Suprapubic skin (tissue), 4 donors: Measurements from ENCODE around the gene OR2C3. TPM values are rescaled to one million over a fixed set of nuclear protein-coding genes. Genes with fewer than 3 reads are reported as not detected.
"Not testable (repeated sequence)": the region's sequence is repeated elsewhere in the genome, so short reads cannot be mapped to it uniquely, and the experiment has no call there.

Experiments used
- DNase-seq, 2 donors: peaks; one replicate each; pipeline ENCODE4 v3.0.0-alpha.2; 2019; ENCODE audit warnings: low spot score in 2 of 2
- H3K27ac ChIP-seq: fragments of 200-600 bp; sonication (generic); one replicate; pipeline ENCODE4 v1.5.1; 2019
- H3K27me3 ChIP-seq: fragments of 200-600 bp; sonication (generic); one replicate; pipeline ENCODE4 v1.5.1; 2019
- H3K36me3 ChIP-seq: fragments of 200-600 bp; sonication (generic); one replicate; pipeline ENCODE4 v1.5.1; 2019
- H3K4me1 ChIP-seq: fragments of 200-600 bp; sonication (generic); one replicate; pipeline ENCODE4 v1.5.1; 2019
- H3K4me3 ChIP-seq: fragments of 200-600 bp; sonication (generic); one replicate; pipeline ENCODE4 v1.5.1; 2019; ENCODE audit warnings: mild to moderate bottlenecking
- H3K9me3 ChIP-seq: fragments of 200-600 bp; sonication (generic); one replicate; pipeline ENCODE4 v1.5.1; 2019
- EP300 ChIP-seq: sonication (generic); formaldehyde crosslinking; IDR thresholded peaks from one replicate; pipeline ENCODE4 v1.6.1; 2017; ENCODE audit warnings: antibody characterized with exemption
- POLR2A ChIP-seq, 2 donors: fragments of 450-650 bp; IDR thresholded peaks; one replicate each; pipeline ENCODE4 v1.6.1; 2017; ENCODE audit warnings: antibody characterized with exemption in 2 of 2, mild to moderate bottlenecking in 2 of 2, moderate library complexity in 2 of 2
- POLR2AphosphoS5 ChIP-seq, 3 donors: sonication (generic); formaldehyde crosslinking; IDR thresholded peaks; one replicate each; pipeline ENCODE4 v1.6.1; 2017; ENCODE audit warnings: antibody characterized with exemption in 3 of 3
- WGBS: methylation state at CpG from one replicate; pipeline ENCODE4 v1.1.5; 2018; 5-methylcytosine and 5-hydroxymethylcytosine counted together
- total RNA-seq, 4 donors: library from RNA; depleted of rRNA; stranded (reverse); fragments of >200 nt; gene quantifications; one replicate each; pipeline ENCODE4 v1.1.0, GENCODE V29; 2016
- TF ChIP-seq, protein P1 (sequence below), 2 donors: fragments of 200-600 bp in 1 of 2; fragments of 450-650 bp in 1 of 2; sonication (generic) in 1 of 2; IDR thresholded peaks; one replicate each; pipeline ENCODE4 v1.5.1; 2016 to 2019; ENCODE audit warnings: antibody characterized with exemption in 2 of 2, mild to moderate bottlenecking in 1 of 2, moderate library complexity in 1 of 2

Gene OR2C3
- total RNA-seq, 4 donors from 2014 or later: not detected

DNA sequence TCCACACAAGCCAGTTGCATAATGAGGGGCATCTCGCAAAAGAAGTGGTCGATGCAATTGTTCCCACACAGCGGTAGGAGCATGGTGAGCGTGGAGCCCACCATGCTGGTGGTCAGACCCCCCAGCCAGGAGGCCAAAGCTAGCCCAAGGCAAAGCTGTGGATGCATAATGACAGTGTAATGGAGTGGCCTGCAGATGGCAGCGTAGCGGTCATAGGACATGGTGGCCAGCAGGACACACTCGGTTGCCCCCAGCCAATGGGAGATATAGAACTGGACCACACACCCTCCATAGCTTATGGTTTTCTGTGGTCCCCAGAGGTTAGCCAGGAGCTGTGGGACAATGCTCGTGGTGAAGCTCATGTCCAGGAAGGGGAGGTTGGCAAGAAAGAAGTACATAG lies 4.3 kb downstream of the OR2C3 start:
- H3K27me3 ChIP-seq: no peaks in the 10 kb centered on the region
- TF ChIP-seq POLR2A (IDR thresholded peaks at IDR 0.05) (no peak), POLR2AphosphoS5 (IDR thresholded peaks at IDR 0.05) (no peak), EP300 (no peak)
- TF ChIP-seq, protein P1, sequence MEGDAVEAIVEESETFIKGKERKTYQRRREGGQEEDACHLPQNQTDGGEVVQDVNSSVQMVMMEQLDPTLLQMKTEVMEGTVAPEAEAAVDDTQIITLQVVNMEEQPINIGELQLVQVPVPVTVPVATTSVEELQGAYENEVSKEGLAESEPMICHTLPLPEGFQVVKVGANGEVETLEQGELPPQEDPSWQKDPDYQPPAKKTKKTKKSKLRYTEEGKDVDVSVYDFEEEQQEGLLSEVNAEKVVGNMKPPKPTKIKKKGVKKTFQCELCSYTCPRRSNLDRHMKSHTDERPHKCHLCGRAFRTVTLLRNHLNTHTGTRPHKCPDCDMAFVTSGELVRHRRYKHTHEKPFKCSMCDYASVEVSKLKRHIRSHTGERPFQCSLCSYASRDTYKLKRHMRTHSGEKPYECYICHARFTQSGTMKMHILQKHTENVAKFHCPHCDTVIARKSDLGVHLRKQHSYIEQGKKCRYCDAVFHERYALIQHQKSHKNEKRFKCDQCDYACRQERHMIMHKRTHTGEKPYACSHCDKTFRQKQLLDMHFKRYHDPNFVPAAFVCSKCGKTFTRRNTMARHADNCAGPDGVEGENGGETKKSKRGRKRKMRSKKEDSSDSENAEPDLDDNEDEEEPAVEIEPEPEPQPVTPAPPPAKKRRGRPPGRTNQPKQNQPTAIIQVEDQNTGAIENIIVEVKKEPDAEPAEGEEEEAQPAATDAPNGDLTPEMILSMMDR (IDR thresholded peaks at IDR 0.05): no peak
- H3K36me3 ChIP-seq: no peaks in the 10 kb centered on the region
- H3K4me1 ChIP-seq: no peaks in the 10 kb centered on the region
- 91% methylated on average over 8 of the region's 8 CpGs for WGBS
- H3K9me3 ChIP-seq: no peaks in the 10 kb centered on the region
- H3K27ac ChIP-seq: no peak overlapping the region
- no peak for DNase-seq
- no peak overlapping the region for H3K4me3 ChIP-seq

DNA sequence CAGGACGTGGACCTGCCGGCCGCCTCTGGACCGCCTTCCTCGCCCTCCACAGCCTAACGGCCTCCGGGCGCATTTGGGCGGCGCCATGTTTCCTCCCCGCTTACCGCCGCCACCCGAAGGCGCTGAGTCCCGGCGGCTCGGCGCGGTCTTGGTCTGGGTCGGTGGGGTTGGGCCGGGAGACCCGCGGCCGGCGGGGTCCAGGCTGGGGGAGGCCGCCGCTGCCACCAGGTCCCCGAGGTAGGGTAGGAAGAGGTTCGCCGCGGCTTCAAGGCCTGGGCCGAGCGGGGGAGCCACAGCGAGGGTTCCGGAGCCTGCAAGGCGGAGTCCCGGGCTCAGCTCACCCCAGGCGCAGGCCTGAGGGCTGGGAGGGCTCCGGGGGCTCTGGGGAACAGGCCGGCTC lies 5.5 kb downstream of the OR2C3 start:
- no peaks in the 10 kb centered on the region for H3K9me3 ChIP-seq
- H3K36me3 ChIP-seq: no peaks in the 10 kb centered on the region
- 58% methylated on average over 31 of the region's 41 CpGs for WGBS
- no peaks in the 10 kb centered on the region for H3K27me3 ChIP-seq
- no peak overlapping the region for H3K4me3 ChIP-seq
- no peak for TF ChIP-seq EP300
- TF ChIP-seq POLR2AphosphoS5 (IDR thresholded peaks at IDR 0.05): no peak
- TF ChIP-seq POLR2A (IDR thresholded peaks at IDR 0.05): no peak
- TF ChIP-seq, protein P1 (IDR thresholded peaks at IDR 0.05): no peak
- no peak overlapping the region for H3K27ac ChIP-seq
- no peak for DNase-seq
- no peaks in the 10 kb centered on the region for H3K4me1 ChIP-seq

DNA sequence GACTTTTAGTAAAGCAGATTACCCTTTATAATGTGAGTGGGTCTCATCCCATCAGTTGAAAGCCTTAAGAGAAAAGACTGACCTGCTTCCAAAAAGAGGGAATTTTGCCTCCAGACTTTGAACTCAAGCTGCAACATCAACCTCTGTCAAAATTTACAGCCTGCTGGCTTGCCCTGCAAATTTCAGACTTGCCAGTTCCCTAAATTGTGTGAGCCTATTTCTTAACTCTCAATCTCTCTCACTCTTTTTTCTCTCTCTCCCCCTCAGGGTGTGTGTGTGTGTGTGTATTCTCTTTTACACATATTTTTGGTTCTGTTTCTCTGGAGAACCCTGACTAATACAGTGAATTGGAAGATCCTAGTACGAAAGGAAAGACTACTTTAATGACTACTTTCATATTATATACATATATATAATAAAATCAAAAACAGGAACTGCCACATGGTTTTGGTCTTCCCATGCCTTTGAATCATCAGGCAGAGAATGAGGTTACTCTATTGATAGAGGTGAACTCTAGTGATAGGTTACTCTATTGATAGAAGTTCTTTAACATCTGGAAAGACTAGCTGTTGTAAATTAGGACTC lies 6.4 kb downstream of the OR2C3 start:
- Histone ChIP-seq H3K4me3 (no peak overlapping the region), H3K27me3 (no peaks in the 10 kb centered on the region), H3K36me3 (no peaks in the 10 kb centered on the region), H3K4me1 (no peaks in the 10 kb centered on the region), H3K27ac (no peak overlapping the region), H3K9me3 (no peaks in the 10 kb centered on the region)
- DNase-seq: no peak
- TF ChIP-seq, protein P1 (IDR thresholded peaks at IDR 0.05): no peak
- TF ChIP-seq POLR2A (IDR thresholded peaks at IDR 0.05): no peak
- TF ChIP-seq POLR2AphosphoS5 (IDR thresholded peaks at IDR 0.05): no peak
- no peak for TF ChIP-seq EP300
- 64% methylated on average over 1 of the region's 1 CpG for WGBS

DNA sequence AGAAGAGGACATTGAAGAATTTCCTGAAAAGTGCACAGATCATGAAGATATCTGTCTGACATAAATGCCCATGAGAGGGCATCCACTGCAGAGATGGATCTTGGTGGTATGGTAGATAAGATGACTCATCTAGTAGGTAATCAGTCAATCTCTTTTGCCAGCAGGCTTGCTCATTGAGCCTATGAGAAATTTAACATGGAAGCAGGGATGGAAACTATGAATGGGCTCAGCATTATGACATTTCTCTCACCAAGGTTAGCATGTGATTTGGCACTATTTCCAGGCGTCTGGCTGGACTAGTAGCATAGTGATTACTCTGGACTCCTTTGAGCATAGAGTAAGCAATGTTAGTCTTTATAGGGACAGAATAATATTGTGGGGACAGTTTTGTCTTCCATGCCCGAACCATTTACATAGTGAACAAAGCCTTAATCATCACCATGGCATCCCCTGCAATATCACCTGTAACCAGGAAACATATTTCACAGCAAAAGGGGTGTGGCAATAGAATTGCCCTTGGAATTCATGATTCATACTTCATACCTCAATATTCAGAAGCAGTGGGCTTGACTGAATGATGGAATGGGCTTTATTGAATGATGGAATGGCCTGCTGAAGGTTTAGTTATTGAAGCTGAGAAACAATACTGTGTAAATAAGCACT lies 7.3 kb downstream of the OR2C3 start:
- H3K27me3 ChIP-seq: peaks cover 3% of the 10 kb centered on the region
- no peak overlapping the region for H3K4me3 ChIP-seq
- H3K36me3 ChIP-seq: no peaks in the 10 kb centered on the region
- 84% methylated on average over 2 of the region's 2 CpGs for WGBS
- H3K9me3 ChIP-seq: no peaks in the 10 kb centered on the region
- no peak for TF ChIP-seq POLR2A (IDR thresholded peaks at IDR 0.05)
- TF ChIP-seq, protein P1 (IDR thresholded peaks at IDR 0.05): no peak
- TF ChIP-seq POLR2AphosphoS5 (IDR thresholded peaks at IDR 0.05): no peak
- TF ChIP-seq EP300: no peak
- H3K27ac ChIP-seq: no peak overlapping the region
- no peak for DNase-seq
- no peaks in the 10 kb centered on the region for H3K4me1 ChIP-seq

DNA sequence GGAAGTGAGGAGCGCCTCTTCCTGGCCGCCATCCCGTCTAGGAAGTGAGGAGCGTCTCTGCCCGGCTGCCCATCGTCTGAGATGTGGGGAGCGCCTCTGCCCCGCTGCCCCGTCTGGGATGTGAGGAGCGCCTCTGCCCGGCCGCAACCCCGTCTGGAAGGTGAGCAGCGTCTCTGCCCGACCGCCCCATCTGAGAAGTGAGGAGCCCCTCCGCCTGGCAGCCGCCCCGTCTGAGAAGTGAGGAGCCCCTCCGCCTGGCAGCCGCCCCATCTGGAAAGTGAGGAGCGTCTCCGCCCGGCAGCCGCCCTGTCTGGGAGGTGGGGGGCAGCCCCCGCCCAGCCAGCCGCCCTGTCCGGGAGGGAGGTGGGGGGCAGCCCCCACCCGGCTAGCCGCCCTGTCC lies 14.4 kb downstream of the OR2C3 start:
- WGBS: no CpG with 5 or more reads among the region's 30 CpGs
- H3K4me1 ChIP-seq, H3K36me3 ChIP-seq, H3K9me3 ChIP-seq, H3K27ac ChIP-seq, DNase-seq, H3K27me3 ChIP-seq, H3K4me3 ChIP-seq: not testable (repeated sequence)

DNA sequence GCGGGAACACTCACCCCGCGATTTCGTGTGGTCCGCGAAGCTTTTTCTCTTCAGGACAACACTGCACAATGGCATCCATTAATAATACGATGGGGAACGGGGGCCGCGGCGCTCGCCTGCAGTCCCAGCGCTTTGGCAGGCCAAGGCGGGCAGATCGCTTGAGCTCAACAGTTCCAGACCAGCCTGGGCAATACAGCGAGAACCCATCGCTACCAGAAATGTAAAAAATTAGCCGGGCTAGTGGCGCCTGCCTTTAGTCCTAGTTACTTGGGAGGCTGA lies 17.7 kb downstream of the OR2C3 start:
- no peaks in the 10 kb centered on the region for H3K9me3 ChIP-seq
- no peak overlapping the region for H3K4me3 ChIP-seq
- no peaks in the 10 kb centered on the region for H3K4me1 ChIP-seq
- no peaks in the 10 kb centered on the region for H3K36me3 ChIP-seq
- TF ChIP-seq, protein P1 (IDR thresholded peaks at IDR 0.05): no peak
- TF ChIP-seq EP300 (no peak), POLR2AphosphoS5 (IDR thresholded peaks at IDR 0.05) (no peak), POLR2A (IDR thresholded peaks at IDR 0.05) (no peak)
- DNase-seq: no peak
- no peak overlapping the region for H3K27ac ChIP-seq
- 81% methylated on average over 18 of the region's 19 CpGs for WGBS
- no peaks in the 10 kb centered on the region for H3K27me3 ChIP-seq
